ENCODE measurements around the gene ECHDC3. TPM values are rescaled to one million over a fixed set of nuclear protein-coding genes. Genes with fewer than 3 reads are reported as not detected.

Gene ECHDC3
- total and polyA plus RNA-seq, 2 of the 8 experiments (the other 6 are each of a cell fraction or from before 2014, with no cell fraction given) = 15.6 to 19.9 TPM

GRCh38 chr10:11714750-11715365 lies 27.3 kb upstream of the ECHDC3 start:
- Histone ChIP-seq H3K79me1 (ENCODE audit: low read depth, low read length) (no peaks in the 10 kb centered on the region), H3K4ac (replicated peaks; ENCODE audit: insufficient read length, low read depth, low read length) (no peak overlapping the region), H3K4me1 (replicated peaks in 1 of 4; ENCODE audit: control insufficient read depth in 3 of 4, insufficient read depth in 4 of 4, low read length in 3 of 4) (no peaks in the 10 kb centered on the region), H4K8ac (ENCODE audit: extremely low read depth, insufficient read depth, low read length) (no peak overlapping the region), H2BK12ac (ENCODE audit: low read depth, low read length) (no peak overlapping the region), H2AFZ (ENCODE audit: low read length) (no peak overlapping the region), H2BK15ac (ENCODE audit: low read length) (no peak overlapping the region), H3K4me2 (ENCODE audit: insufficient read depth in 1 of 2, low read depth in 2 of 2, low read length in 2 of 2) (no peak overlapping the region), H4K91ac (replicated peaks; ENCODE audit: insufficient read length, low read length) (no peak overlapping the region), H4K5ac (ENCODE audit: insufficient read length, low read depth, low read length) (no peak overlapping the region), H3K23ac (ENCODE audit: insufficient read length) (no peak overlapping the region), H2BK5ac (ENCODE audit: low read depth, low read length) (no peak overlapping the region), H3K9me3 (ENCODE audit: insufficient read depth in 2 of 2, low read depth in 1 of 2, low read length in 1 of 2) (no peaks in the 10 kb centered on the region), H2BK20ac (ENCODE audit: low read length) (0 out of 2 replicates have a peak overlapping the region, but pooled peaks have one; percentile 48), H3K9ac (replicated peaks in 1 of 4; ENCODE audit: extremely low read depth in 1 of 4, low read depth in 3 of 4, low read length in 3 of 4) (no peak overlapping the region), H4K20me1 (replicated peaks in 1 of 2; ENCODE audit: control insufficient read depth in 1 of 2, insufficient read depth in 2 of 2, low read length in 2 of 2) (no peaks in the 10 kb centered on the region), H3K36me3 (ENCODE audit: control insufficient read depth in 2 of 4, insufficient read depth in 4 of 4, low read length in 3 of 4) (no peaks in the 10 kb centered on the region), H2BK120ac (replicated peaks; ENCODE audit: low read depth, low read length) (no peak overlapping the region), H3K4me3 (ENCODE audit: extremely low read depth in 1 of 4, insufficient read depth in 2 of 4, low read depth in 3 of 4, low read length in 4 of 4) (no peak overlapping the region), H2AK5ac (ENCODE audit: low read depth, low read length) (no peak overlapping the region), H3K14ac (ENCODE audit: insufficient read length) (no peak overlapping the region), H3K56ac (replicated peaks; ENCODE audit: insufficient read length, low read depth, low read length) (no peak overlapping the region), H3K18ac (ENCODE audit: extremely low read depth, low read length) (no peak overlapping the region), H3K23me2 (ENCODE audit: low read depth, low read length) (no peaks in the 10 kb centered on the region), H3K27ac (ENCODE audit: low read depth, low read length) (no peak overlapping the region), H3K27me3 (replicated peaks in 1 of 4; ENCODE audit: control insufficient read depth in 3 of 4, extremely low read depth in 1 of 4, insufficient read depth in 3 of 4, low read length in 3 of 4) (no peaks in the 10 kb centered on the region), H3K79me2 (ENCODE audit: control insufficient read depth in 1 of 2, insufficient read depth in 2 of 2, low read length in 2 of 2) (no peaks in the 10 kb centered on the region)
- WGBS, 2 experiments (ENCODE audit: extremely low coverage in 1 of 2, insufficient coverage in 1 of 2, insufficient read length in 1 of 2, insufficient replicate concordance in 2 of 2, low coverage in 1 of 2, low lambda C conversion rate in 2 of 2, missing lambda C conversion rate in 1 of 2) = 91% methylated on average over 9 of the region's 9 CpGs; no CpG with 5 or more reads in 1 of the 2 experiments
- ChIA-PET POLR2A (ENCODE audit: partially characterized antibody) (no interaction called here), CTCF (ENCODE audit: partially characterized antibody) (interaction anchor here (0.5 to 1.4 kb wide), 5 partner anchors 11 to 184 kb away, joined by 4 read pairs; no protein-coding TSS in a partner anchor)
- TF ChIP-seq USF2 (IDR thresholded peaks at IDR 0.05; ENCODE audit: low read length) = no peak
- no peak for TF ChIP-seq BCL11A (IDR thresholded peaks at IDR 0.05; ENCODE audit: low read depth in 2 of 2, low read length in 2 of 2)
- TF ChIP-seq RNF2 (IDR thresholded peaks at IDR 0.05; ENCODE audit: borderline replicate concordance, low read depth, low read length, missing control alignments, poor library complexity, severe bottlenecking) = no peak
- FAIRE-seq = no peak
- no peak for DNase-seq (ENCODE audit: low read depth in 1 of 2, low spot score in 2 of 2)

All from H1 (cell line).